HepG2 (cell line): ENCODE results near the gene RAB3A. TPM values are rescaled to one million over a fixed set of nuclear protein-coding genes. Genes with fewer than 3 reads are reported as not detected.

Experiments used
- ATAC-seq: fragments of 200-7000 bp; cut with Tn5 transposase; 3 replicates; pipeline ENCODE4 v1.9.1; 2020; ENCODE audit warnings: mild to moderate bottlenecking, moderate library complexity
- BruUV-seq: library from RNA; stranded (reverse); fragments of 400-500 nt; replicated peaks from 2 replicates; lab custom pipeline; 2021; lab: Mats Ljungman, UMichigan
- CTCF ChIA-PET: fragments of 300-600 bp; formaldehyde crosslinking; extraction: SDS; loops from one replicate; lab custom pipeline; 2021; ENCODE audit warnings: low total read pairs, inconsistent platforms, low intra/inter-chr PET ratio; lab: Yijun Ruan, JAX
- POLR2A ChIA-PET: fragments of 350-600 bp; sonication (Branson Sonifier 250); formaldehyde crosslinking; loops from one replicate; lab custom pipeline; 2020; ENCODE audit warnings: antibody characterized with exemption, inconsistent platforms; lab: Yijun Ruan, JAX
- DNase-seq: peaks from one replicate; pipeline ENCODE4 v3.0.0-alpha.2; 2015; ENCODE audit warnings: low spot score
- FAIRE-seq: peaks from 3 replicates; lab custom pipeline; 2011; peaks lifted over from hg19 to GRCh38; lab: Jason Lieb, UNC
- H2AFZ ChIP-seq: one replicate; pipeline ENCODE4 v1.6.1; 2011; ENCODE audit warnings: low read length, inconsistent platforms
- H3K27ac ChIP-seq: fragments of 300-600 bp; 3 replicates; pipeline ENCODE4 v1.8.0; 2011; ENCODE audit warnings: mixed run types, mild to moderate bottlenecking, mixed read lengths, low read length, inconsistent platforms; ENCODE audit not compliant: insufficient read depth; ENCODE audit errors: extremely low read length
- H3K27me3 ChIP-seq, 2 experiments: fragments of 200-600 bp in 1 of 2; 2 replicates in 1 of 2; 3 replicates in 1 of 2; pipeline versions ENCODE4 v1.6.0 to v1.8.0; 2011; ENCODE audit warnings: low read length in 2 of 2, mild to moderate bottlenecking in 2 of 2, moderate library complexity in 2 of 2, inconsistent platforms in 1 of 2; ENCODE audit not compliant: insufficient read depth in 2 of 2, control insufficient read depth in 1 of 2
- H3K36me3 ChIP-seq, 2 experiments: fragments of 200-600 bp in 1 of 2; replicated peaks in 1 of 2; 2 replicates in 1 of 2; 3 replicates in 1 of 2; pipeline versions ENCODE4 v1.5.1 to v1.8.0; 2011; ENCODE audit warnings: low read length in 2 of 2, inconsistent platforms in 1 of 2; ENCODE audit not compliant: insufficient read depth in 2 of 2, control insufficient read depth in 1 of 2
- H3K4me1 ChIP-seq: 2 replicates; pipeline ENCODE4 v1.5.1; 2012; ENCODE audit warnings: low read length, inconsistent platforms; ENCODE audit not compliant: insufficient read depth
- H3K4me2 ChIP-seq: 2 replicates; pipeline ENCODE4 v1.6.0; 2011; ENCODE audit warnings: low read depth, low read length, inconsistent platforms
- H3K4me3 ChIP-seq, 3 experiments: fragments of 200-600 bp in 1 of 3; sonication (generic), shearing (Covaris generic) in 1 of 3; replicated peaks in 1 of 3; 2 replicates each; pipeline ENCODE4 v1.5.1; 2011 to 2016; ENCODE audit warnings: low read length in 3 of 3, inconsistent platforms in 2 of 3, low read depth in 2 of 3, mild to moderate bottlenecking in 2 of 3, control low read depth in 1 of 3, mixed read lengths in 1 of 3; ENCODE audit not compliant: insufficient read depth in 1 of 3
- H3K79me2 ChIP-seq: one replicate; pipeline ENCODE4 v1.6.1; 2011; ENCODE audit warnings: low read length, inconsistent platforms; ENCODE audit not compliant: insufficient read depth
- H3K9ac ChIP-seq: 2 replicates; pipeline ENCODE4 v1.6.0; 2011; ENCODE audit warnings: mild to moderate bottlenecking, low read depth, low read length, inconsistent platforms; ENCODE audit not compliant: insufficient read depth
- H3K9me3 ChIP-seq: 2 replicates; pipeline ENCODE4 v1.5.1; 2012; ENCODE audit warnings: mild to moderate bottlenecking, low read length
- H4K20me1 ChIP-seq: 2 replicates; pipeline ENCODE4 v1.6.0; 2011; ENCODE audit warnings: inconsistent platforms, mild to moderate bottlenecking, low read length, moderate library complexity; ENCODE audit not compliant: insufficient read depth
- CEBPB ChIP-seq: IDR thresholded peaks from 2 replicates; pipeline ENCODE4 v1.6.1; 2011; ENCODE audit warnings: low read depth, low read length, improper control_type of control experiment, borderline replicate concordance
- CEBPG ChIP-seq: IDR thresholded peaks from 2 replicates; pipeline ENCODE4 v1.6.1; 2016
- DMTF1 ChIP-seq: sonication (generic); formaldehyde crosslinking; IDR thresholded peaks from 2 replicates; pipeline ENCODE4 v1.4.0; 2020; ENCODE audit warnings: mild to moderate bottlenecking, missing genetic modification reagents
- HNF4A ChIP-seq: sonication (generic); formaldehyde crosslinking; IDR thresholded peaks from 2 replicates; pipeline ENCODE4 v1.4.0; 2020; ENCODE audit warnings: missing genetic modification reagents
- PITX1 ChIP-seq: sonication (generic); formaldehyde crosslinking; IDR thresholded peaks from 2 replicates; pipeline ENCODE4 v1.5.1; 2020; ENCODE audit warnings: mild to moderate bottlenecking, missing genetic modification reagents
- PPARG ChIP-seq: conservative IDR thresholded peaks from 2 replicates; pipeline ENCODE4 v1.6.1; 2016; ENCODE audit warnings: missing biosample characterization, missing genetic modification reagents
- ZBTB43 ChIP-seq: sonication (generic); formaldehyde crosslinking; conservative IDR thresholded peaks from 2 replicates; pipeline ENCODE4 v1.4.0; 2020; ENCODE audit warnings: missing genetic modification reagents
- ZNF263 ChIP-seq: sonication (generic); formaldehyde crosslinking; IDR thresholded peaks from 2 replicates; pipeline ENCODE4 v1.4.0; 2020; ENCODE audit warnings: missing genetic modification reagents
- ZNF629 ChIP-seq: sonication (generic); formaldehyde crosslinking; conservative IDR thresholded peaks from 2 replicates; pipeline ENCODE4 v1.5.0; 2020; ENCODE audit warnings: missing genetic modification reagents
- WGBS: methylation state at CpG from one replicate; pipeline ENCODE4 v1.1.6; 2017; ENCODE audit warnings: low lambda C conversion rate; 5-methylcytosine and 5-hydroxymethylcytosine counted together
- in situ Hi-C: cut with HindIII; loops from 2 replicates; pipeline ENCODE4 v1.10.0; 2017; ENCODE audit warnings: low pct_unique_long_range_greater_than_20kb; ENCODE audit not compliant: extremely low pct_ligation_motif_present
- intact Hi-C: fragments of 100-400 bp; cut with micrococcal nuclease; formaldehyde crosslinking; loops from one replicate; pipeline ENCODE4 v1.10.0; 2022; ENCODE audit not compliant: unreplicated experiment
- polyA plus RNA-seq, 8 experiments: library from polyadenylated mRNA; depleted of rRNA in 3 of 8; stranded (reverse) in 7 of 8; unstranded in 1 of 8; fragments of >200 nt; fragmentation: Illumina TruSeq in 4 of 8; extraction: Trizol in 4 of 8; gene quantifications; 2 replicates each; pipeline versions ENCODE4 v1.2.1 to v1.2.3, GENCODE V29; 2011 to 2016; ENCODE audit warnings: low read depth in 4 of 8, missing spikeins in 1 of 8, mixed read lengths in 1 of 8; ENCODE audit not compliant: insufficient read depth in 1 of 8
- total RNA-seq, 5 experiments: library from RNA; depleted of rRNA; stranded (reverse); fragments of >200 nt; fragmentation: Illumina TruSeq; extraction: Trizol; gene quantifications; 2 replicates each; pipeline ENCODE4 v1.2.3, GENCODE V29; 2016; ENCODE audit warnings: low read depth in 1 of 5
- TF ChIP-seq, protein P1 (sequence below): sonication (generic); formaldehyde crosslinking; IDR thresholded peaks from 2 replicates; pipeline ENCODE4 v1.5.0; 2020; ENCODE audit warnings: mild to moderate bottlenecking, missing genetic modification reagents

The RAB3A gene
- total and polyA plus RNA-seq, 2 of the 13 experiments (the other 11 are each of a cell fraction or from before 2014, with no cell fraction given), result 0.58 to 0.98 TPM

GRCh38 chr19:18203863-18204393 is at the start of gene RAB3A (continued):
- TF ChIP-seq DMTF1 (no peak), PITX1 (CRISPR knock-in tag) (no peak)
- TF ChIP-seq, all 625 proteins: peak for 101

GRCh38 chr19:18253130-18253529 is 49.3 kb upstream of the RAB3A start:
- ChIA-PET POLR2A (interaction anchor here (0.6 kb wide), 1 partner anchor 26 kb away, joined by 3 read pairs; no protein-coding TSS in a partner anchor), CTCF (interaction anchor here (3.3 kb wide), 1 partner anchor 45 kb away, joined by 38 read pairs; no protein-coding TSS in a partner anchor)
- peak; percentile 76 for TF ChIP-seq ZNF263 (CRISPR knock-in tag)
- TF ChIP-seq CEBPG (CRISPR knock-in tag), result peak; percentile 53
- TF ChIP-seq, protein P1, sequence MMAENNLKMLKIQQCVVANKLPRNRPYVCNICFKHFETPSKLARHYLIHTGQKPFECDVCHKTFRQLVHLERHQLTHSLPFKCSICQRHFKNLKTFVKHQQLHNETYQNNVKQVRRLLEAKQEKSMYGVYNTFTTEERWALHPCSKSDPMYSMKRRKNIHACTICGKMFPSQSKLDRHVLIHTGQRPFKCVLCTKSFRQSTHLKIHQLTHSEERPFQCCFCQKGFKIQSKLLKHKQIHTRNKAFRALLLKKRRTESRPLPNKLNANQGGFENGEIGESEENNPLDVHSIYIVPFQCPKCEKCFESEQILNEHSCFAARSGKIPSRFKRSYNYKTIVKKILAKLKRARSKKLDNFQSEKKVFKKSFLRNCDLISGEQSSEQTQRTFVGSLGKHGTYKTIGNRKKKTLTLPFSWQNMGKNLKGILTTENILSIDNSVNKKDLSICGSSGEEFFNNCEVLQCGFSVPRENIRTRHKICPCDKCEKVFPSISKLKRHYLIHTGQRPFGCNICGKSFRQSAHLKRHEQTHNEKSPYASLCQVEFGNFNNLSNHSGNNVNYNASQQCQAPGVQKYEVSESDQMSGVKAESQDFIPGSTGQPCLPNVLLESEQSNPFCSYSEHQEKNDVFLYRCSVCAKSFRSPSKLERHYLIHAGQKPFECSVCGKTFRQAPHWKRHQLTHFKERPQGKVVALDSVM, result peak; percentile 97
- TF ChIP-seq ZNF629 (CRISPR knock-in tag), result peak; percentile 58
- peak; percentile 10; the same call in 1 of the 2 replicates for TF ChIP-seq HNF4A (CRISPR knock-in tag)
- no peak for TF ChIP-seq ZBTB43 (CRISPR knock-in tag)
- TF ChIP-seq PPARG (CRISPR knock-in tag), result no peak
- TF ChIP-seq CEBPB, result peak; percentile 46; the same call in 1 of the 2 replicates
- Histone ChIP-seq H3K4me1 (peaks cover 21% of the 10 kb centered on the region), H3K4me2 (no peak overlapping the region), H2AFZ (no peak overlapping the region), H3K27ac (no peak overlapping the region), H3K36me3 (no peaks in the 10 kb centered on the region), H3K9ac (no peak overlapping the region), H3K79me2 (no peaks in the 10 kb centered on the region), H3K9me3 (no peaks in the 10 kb centered on the region), H4K20me1 (no peaks in the 10 kb centered on the region), H3K27me3 (peaks cover 2 to 24% of the 10 kb centered on the region in 2 experiments; a peak in 4 of 5 replicates), H3K4me3 (no peak overlapping the region)
- WGBS, result 13% methylated on average over 4 of the region's 4 CpGs
- no peak for ATAC-seq
- no TSS peak for BruUV-seq
- no peak for DNase-seq
- intact Hi-C loops (no loop called here), in situ Hi-C loops (loop anchor here (5.0 kb wide), 1 partner anchor 46 kb away; no protein-coding TSS in a partner anchor)
- no peak for FAIRE-seq
